ENCODE data around the gene EPDR1.

EPDR1 gene

DNA sequence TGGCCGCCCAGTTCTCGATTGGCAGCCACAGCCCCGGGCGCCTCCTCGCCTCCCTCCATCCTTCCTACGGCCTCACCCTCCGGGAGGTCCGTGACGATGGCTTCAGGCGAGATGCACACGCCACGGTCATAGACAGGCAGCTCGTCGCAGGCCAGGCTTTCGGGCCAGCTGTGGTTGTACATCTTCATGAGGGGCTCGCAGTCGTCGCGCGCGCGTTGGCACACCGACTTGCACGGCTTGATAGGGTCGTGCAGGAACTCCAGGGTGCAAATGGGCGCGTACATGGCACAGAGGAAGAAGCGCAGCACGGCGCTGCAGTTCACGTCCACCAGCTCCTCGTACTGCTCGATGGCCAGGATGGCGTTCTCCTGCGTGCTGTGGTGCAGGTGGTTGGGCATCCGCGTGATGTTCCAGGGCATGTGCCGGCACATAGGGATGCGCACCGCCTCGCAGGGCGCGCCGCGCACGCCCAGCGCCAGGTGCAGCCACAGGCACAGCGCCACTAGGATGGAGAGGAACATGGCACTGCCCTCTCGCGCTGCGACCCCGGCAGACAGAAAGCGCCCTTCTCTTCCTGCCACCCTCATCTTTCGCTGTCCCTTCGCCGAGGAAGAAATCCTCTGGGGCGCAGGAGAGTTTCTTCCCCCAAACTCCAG, 4.3 kb upstream of the EPDR1 start:
- Histone ChIP-seq H3K4me3 (ENCODE audit: low read depth, low read length) (peak overlapping the region; percentile 72), H3K27ac (ENCODE audit: low read depth, low read length) (no peak overlapping the region), H3K9ac (ENCODE audit: low read length) (no peak overlapping the region), H3K4me1 (ENCODE audit: control insufficient read depth, insufficient read depth, low read length) (peaks cover 5% of the 10 kb centered on the region; the same call in 1 of the 2 replicates), H3K9me3 (ENCODE audit: control insufficient read depth, insufficient read depth, low read depth, low read length) (no peaks in the 10 kb centered on the region), H3K27me3 (ENCODE audit: control insufficient read depth, insufficient read depth, low read length) (peaks cover 73% of the 10 kb centered on the region), H3K36me3 (ENCODE audit: control insufficient read depth, insufficient read depth, low read length) (no peaks in the 10 kb centered on the region)

- no peak within 1 kb of the TSS for H3K9ac ChIP-seq (ENCODE audit: low read length)
- H3K9me3 ChIP-seq (ENCODE audit: control insufficient read depth, insufficient read depth, low read depth, low read length) = no peaks in the 10 kb centered on the region
- H3K4me1 ChIP-seq (ENCODE audit: control insufficient read depth, insufficient read depth, low read length) = peaks cover 5% of the 10 kb centered on the region; the same call in 1 of the 2 replicates
- H3K36me3 ChIP-seq (ENCODE audit: control insufficient read depth, insufficient read depth, low read length) = no peaks in the 10 kb centered on the region
- no peak within 1 kb of the TSS for H3K27ac ChIP-seq (ENCODE audit: low read depth, low read length)
- H3K27me3 ChIP-seq (ENCODE audit: control insufficient read depth, insufficient read depth, low read length) = peaks cover 73% of the 10 kb centered on the region
- H3K4me3 ChIP-seq (ENCODE audit: low read depth, low read length) = peak within 1 kb of the TSS; percentile 72
Measured at GRCh38 chr7:37916673-37917660, 3.5 kb upstream of the EPDR1 start, which contains the start of gene SFRP4. Gene SFRP4, minus strand, starts transcription at chr7:37916817. Its CDS starts 280 bp downstream, at chr7:37916537.

- Histone ChIP-seq H3K27me3 (ENCODE audit: control insufficient read depth, insufficient read depth, low read length) (peaks cover 70% of the 10 kb centered on the region), H3K9ac (ENCODE audit: low read length) (no peak overlapping the region), H3K4me3 (ENCODE audit: low read depth, low read length) (no peak overlapping the region), H3K36me3 (ENCODE audit: control insufficient read depth, insufficient read depth, low read length) (no peaks in the 10 kb centered on the region), H3K27ac (ENCODE audit: low read depth, low read length) (no peak overlapping the region), H3K9me3 (ENCODE audit: control insufficient read depth, insufficient read depth, low read depth, low read length) (no peaks in the 10 kb centered on the region), H3K4me1 (ENCODE audit: control insufficient read depth, insufficient read depth, low read length) (peaks cover 5% of the 10 kb centered on the region; the same call in 1 of the 2 replicates)
Measured at GRCh38 chr7:37918526-37918925, 1.9 kb upstream of the EPDR1 start.

- peaks cover 46% of the 10 kb centered on the region for H3K27me3 ChIP-seq (ENCODE audit: control insufficient read depth, insufficient read depth, low read length)
- peak overlapping the region; percentile 79 for H3K4me3 ChIP-seq (ENCODE audit: low read depth, low read length)
- H3K27ac ChIP-seq (ENCODE audit: low read depth, low read length) = no peak overlapping the region
- H3K9ac ChIP-seq (ENCODE audit: low read length) = peak overlapping the region; percentile 80
- H3K4me1 ChIP-seq (ENCODE audit: control insufficient read depth, insufficient read depth, low read length) = peaks cover 3% of the 10 kb centered on the region; the same call in 1 of the 2 replicates
- 0 out of 2 replicates have a peak, but pooled peaks cover 8% of the 10 kb centered on the region for H3K9me3 ChIP-seq (ENCODE audit: control insufficient read depth, insufficient read depth, low read depth, low read length)
- H3K36me3 ChIP-seq (ENCODE audit: control insufficient read depth, insufficient read depth, low read length) = no peaks in the 10 kb centered on the region
Measured at GRCh38 chr7:37920849-37921805, 687 bp downstream of the EPDR1 start.

GRCh38 chr7:37921876-37922275, 1.4 kb downstream of the EPDR1 start:
- no peak overlapping the region for H3K27ac ChIP-seq (ENCODE audit: low read depth, low read length)
- H3K4me3 ChIP-seq (ENCODE audit: low read depth, low read length) = no peak overlapping the region
- H3K36me3 ChIP-seq (ENCODE audit: control insufficient read depth, insufficient read depth, low read length) = no peaks in the 10 kb centered on the region
- H3K27me3 ChIP-seq (ENCODE audit: control insufficient read depth, insufficient read depth, low read length) = peaks cover 39% of the 10 kb centered on the region
- no peak overlapping the region for H3K9ac ChIP-seq (ENCODE audit: low read length)
- H3K4me1 ChIP-seq (ENCODE audit: control insufficient read depth, insufficient read depth, low read length) = no peaks in the 10 kb centered on the region
- 0 out of 2 replicates have a peak, but pooled peaks cover 8% of the 10 kb centered on the region for H3K9me3 ChIP-seq (ENCODE audit: control insufficient read depth, insufficient read depth, low read depth, low read length)

- no peaks in the 10 kb centered on the region for H3K4me1 ChIP-seq (ENCODE audit: control insufficient read depth, insufficient read depth, low read length)
- no peak overlapping the region for H3K9ac ChIP-seq (ENCODE audit: low read length)
- H3K27me3 ChIP-seq (ENCODE audit: control insufficient read depth, insufficient read depth, low read length) = peaks cover 18% of the 10 kb centered on the region
- no peaks in the 10 kb centered on the region for H3K36me3 ChIP-seq (ENCODE audit: control insufficient read depth, insufficient read depth, low read length)
- no peak overlapping the region for H3K4me3 ChIP-seq (ENCODE audit: low read depth, low read length)
- 0 out of 2 replicates have a peak, but pooled peaks cover 8% of the 10 kb centered on the region for H3K9me3 ChIP-seq (ENCODE audit: control insufficient read depth, insufficient read depth, low read depth, low read length)
- H3K27ac ChIP-seq (ENCODE audit: low read depth, low read length) = no peak overlapping the region
Measured at GRCh38 chr7:37923996-37924395, 3.6 kb downstream of the EPDR1 start.

DNA sequence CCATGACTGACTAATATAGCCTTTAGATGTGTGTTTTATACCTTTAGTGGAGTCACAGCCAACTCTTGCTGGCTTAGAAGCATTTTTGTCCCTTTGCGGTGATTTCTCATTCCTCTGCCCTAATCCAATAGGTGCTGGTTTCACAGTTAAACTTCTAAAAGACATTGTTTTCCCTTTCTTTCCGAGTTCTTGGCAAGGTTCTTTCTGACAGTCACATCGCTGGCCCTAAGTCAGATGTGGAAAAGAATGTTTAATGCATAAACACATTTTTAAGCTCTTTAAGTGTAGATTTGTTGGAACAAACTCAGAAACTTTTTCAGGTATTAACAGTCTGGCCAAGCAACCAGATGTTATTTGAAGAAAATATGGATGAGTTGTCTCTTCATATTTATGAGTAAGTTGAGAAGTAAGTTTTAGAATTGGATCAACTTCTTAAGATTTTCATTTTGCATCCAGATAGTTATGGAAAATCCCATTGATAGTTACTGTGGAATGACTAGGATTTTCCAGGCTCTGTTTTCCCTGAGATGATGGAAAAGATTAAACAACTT, 4.1 kb downstream of the EPDR1 start:
- Histone ChIP-seq H3K27me3 (ENCODE audit: control insufficient read depth, insufficient read depth, low read length) (peaks cover 12% of the 10 kb centered on the region), H3K27ac (ENCODE audit: low read depth, low read length) (no peak overlapping the region), H3K4me3 (ENCODE audit: low read depth, low read length) (no peak overlapping the region), H3K4me1 (ENCODE audit: control insufficient read depth, insufficient read depth, low read length) (no peaks in the 10 kb centered on the region), H3K9ac (ENCODE audit: low read length) (no peak overlapping the region), H3K9me3 (ENCODE audit: control insufficient read depth, insufficient read depth, low read depth, low read length) (0 out of 2 replicates have a peak, but pooled peaks cover 8% of the 10 kb centered on the region), H3K36me3 (ENCODE audit: control insufficient read depth, insufficient read depth, low read length) (no peaks in the 10 kb centered on the region)

GRCh38 chr7:37925620-37926019, 5.2 kb downstream of the EPDR1 start:
- no peak overlapping the region for H3K27ac ChIP-seq (ENCODE audit: low read depth, low read length)
- no peak overlapping the region for H3K4me3 ChIP-seq (ENCODE audit: low read depth, low read length)
- H3K9ac ChIP-seq (ENCODE audit: low read length) = no peak overlapping the region
- H3K27me3 ChIP-seq (ENCODE audit: control insufficient read depth, insufficient read depth, low read length) = 0 out of 2 replicates have a peak, but pooled peaks cover 1% of the 10 kb centered on the region
- no peaks in the 10 kb centered on the region for H3K36me3 ChIP-seq (ENCODE audit: control insufficient read depth, insufficient read depth, low read length)
- 0 out of 2 replicates have a peak, but pooled peaks cover 8% of the 10 kb centered on the region for H3K9me3 ChIP-seq (ENCODE audit: control insufficient read depth, insufficient read depth, low read depth, low read length)
- H3K4me1 ChIP-seq (ENCODE audit: control insufficient read depth, insufficient read depth, low read length) = no peaks in the 10 kb centered on the region

GRCh38 chr7:37927773-37928444, 7.5 kb downstream of the EPDR1 start:
- Histone ChIP-seq H3K27ac (ENCODE audit: low read depth, low read length) (no peak overlapping the region), H3K27me3 (ENCODE audit: control insufficient read depth, insufficient read depth, low read length) (no peaks in the 10 kb centered on the region), H3K9me3 (ENCODE audit: control insufficient read depth, insufficient read depth, low read depth, low read length) (0 out of 2 replicates have a peak, but pooled peaks cover 8% of the 10 kb centered on the region), H3K4me3 (ENCODE audit: low read depth, low read length) (no peak overlapping the region), H3K4me1 (ENCODE audit: control insufficient read depth, insufficient read depth, low read length) (no peaks in the 10 kb centered on the region), H3K9ac (ENCODE audit: low read length) (no peak overlapping the region), H3K36me3 (ENCODE audit: control insufficient read depth, insufficient read depth, low read length) (no peaks in the 10 kb centered on the region)
